Measurements from ENCODE around the gene SMIM45.
"Not testable (repeated sequence)": the region's sequence is repeated elsewhere in the genome, so short reads cannot be mapped to it uniquely, and the experiment has no call there.

The SMIM45 gene

GRCh38 chr22:41934284-41935014 is 17.5 kb upstream of the SMIM45 start:
- DNase-seq (ENCODE audit: low spot score): no peak

- DNase-seq (ENCODE audit: low spot score): no peak
Observed at GRCh38 chr22:41935015-41935351, 17.0 kb upstream of the SMIM45 start.

GRCh38 chr22:41935509-41935908 is 16.4 kb upstream of the SMIM45 start:
- no peak for DNase-seq (ENCODE audit: low spot score)

- no peak for DNase-seq (ENCODE audit: low spot score)
Observed at GRCh38 chr22:41936894-41937169, 15.1 kb upstream of the SMIM45 start.

GRCh38 chr22:41939981-41940831 is 11.7 kb upstream of the SMIM45 start:
- no peak for DNase-seq (ENCODE audit: low spot score)

- DNase-seq (ENCODE audit: low spot score): peak; percentile 89
Observed at GRCh38 chr22:41940832-41941765, 10.9 kb upstream of the SMIM45 start.

GRCh38 chr22:41943661-41944209 is 8.2 kb upstream of the SMIM45 start:
- no peak for DNase-seq (ENCODE audit: low spot score)

DNA sequence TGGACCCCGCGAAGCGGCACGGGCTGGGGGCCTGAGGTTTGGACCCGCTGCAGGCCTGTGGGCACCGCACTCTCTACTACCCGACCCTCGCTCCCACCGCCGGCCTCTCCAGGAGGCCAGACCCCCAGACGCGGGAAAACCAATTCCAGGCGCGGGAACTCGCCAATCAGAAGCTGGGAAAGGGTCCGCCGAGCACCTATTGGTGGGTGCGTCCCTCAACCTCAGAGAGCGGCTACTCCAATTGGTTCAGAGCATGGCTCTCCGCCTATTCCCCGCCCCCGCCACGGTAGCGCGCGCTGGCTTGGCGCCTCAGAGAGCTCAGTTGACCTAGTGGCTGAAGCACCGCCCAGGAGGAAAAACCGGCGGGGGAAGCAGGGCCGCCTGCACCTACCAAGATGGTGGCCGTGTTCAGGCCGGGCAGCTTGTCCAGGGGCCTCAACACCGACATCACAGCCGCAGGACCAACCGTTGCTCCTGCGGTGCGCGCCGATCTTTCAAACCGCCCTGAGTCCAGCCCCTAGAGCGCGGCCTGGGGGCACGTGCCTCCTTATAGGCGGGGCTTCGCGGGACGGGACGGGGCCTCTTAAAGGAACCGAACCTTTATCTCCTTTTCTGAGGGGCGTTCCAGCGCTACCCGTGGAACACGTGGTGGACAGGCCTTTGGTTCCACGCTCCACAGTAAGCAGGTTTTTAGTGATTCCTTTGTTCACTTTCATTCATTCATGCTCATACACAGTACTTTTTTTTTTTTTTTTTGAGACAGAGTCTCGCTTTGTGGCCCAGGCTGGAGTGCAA is 5.1 kb upstream of the SMIM45 start, which contains the start of gene CENPM:
Gene CENPM, minus strand, starts transcription at position 524 of the 795 bp plus-strand sequence. Its CDS starts 76 bp downstream, at position 448.
- DNase-seq (ENCODE audit: low spot score): peak; percentile 94

DNA sequence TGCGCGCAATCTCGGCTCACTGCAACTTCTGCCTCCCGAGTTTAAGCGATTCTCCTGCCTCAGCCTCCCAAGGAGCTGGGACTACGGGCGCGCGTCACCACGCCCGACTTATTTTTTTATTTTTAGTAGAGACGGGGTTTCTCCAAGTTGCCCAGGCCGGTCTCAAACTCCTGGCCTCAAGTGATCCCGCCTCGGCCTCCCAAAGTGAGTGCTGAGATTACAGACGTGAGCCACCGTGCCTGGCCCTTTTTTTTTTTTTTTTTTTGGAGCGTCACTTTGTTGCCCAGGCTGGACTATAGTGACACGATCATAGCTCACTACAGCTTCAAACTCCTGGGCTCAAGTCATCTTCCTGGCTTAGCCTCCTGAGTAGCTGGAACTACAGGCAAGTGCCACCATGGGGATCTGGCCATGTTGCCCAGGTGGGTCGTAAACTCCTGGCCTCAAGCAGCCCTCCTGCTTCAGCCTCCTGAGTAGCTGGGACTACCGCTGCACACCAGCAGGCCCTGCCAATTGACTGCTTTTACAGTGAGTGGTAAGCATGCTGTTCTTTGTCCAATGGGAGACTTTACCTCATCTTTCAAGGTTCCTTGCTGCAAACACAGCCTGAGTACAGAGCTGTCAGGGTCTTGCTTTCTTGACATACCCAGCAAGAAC is 4.4 kb upstream of the SMIM45 start:
- DNase-seq (ENCODE audit: low spot score): no peak

GRCh38 chr22:41948142-41948541 is 3.8 kb upstream of the SMIM45 start:
- no peak for DNase-seq (ENCODE audit: low spot score)

DNA sequence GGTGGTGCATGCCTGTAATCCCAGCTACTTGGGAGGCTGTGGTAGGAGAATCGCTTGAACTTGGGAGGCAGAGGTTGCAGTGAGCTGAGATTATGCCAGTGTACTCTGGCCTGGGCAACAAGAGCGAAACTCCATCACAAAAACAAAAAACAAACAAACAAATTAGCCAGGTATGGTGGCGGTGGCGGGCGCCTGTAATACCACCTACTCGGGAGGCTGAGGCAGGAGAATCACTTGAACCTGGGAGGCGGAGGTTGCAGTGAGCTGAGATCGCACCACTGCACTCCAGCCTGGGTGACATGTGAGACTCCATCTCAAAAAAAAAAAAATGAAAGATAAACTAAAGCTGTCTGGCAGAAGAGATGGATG is 3.0 kb upstream of the SMIM45 start:
- DNase-seq (ENCODE audit: low spot score): not testable (repeated sequence)

GRCh38 chr22:41949297-41949965 is 2.5 kb upstream of the SMIM45 start:
- no peak for DNase-seq (ENCODE audit: low spot score)

- no peak for DNase-seq (ENCODE audit: low spot score)
Observed at GRCh38 chr22:41952713-41953112, 763 bp downstream of the SMIM45 start.

DNA sequence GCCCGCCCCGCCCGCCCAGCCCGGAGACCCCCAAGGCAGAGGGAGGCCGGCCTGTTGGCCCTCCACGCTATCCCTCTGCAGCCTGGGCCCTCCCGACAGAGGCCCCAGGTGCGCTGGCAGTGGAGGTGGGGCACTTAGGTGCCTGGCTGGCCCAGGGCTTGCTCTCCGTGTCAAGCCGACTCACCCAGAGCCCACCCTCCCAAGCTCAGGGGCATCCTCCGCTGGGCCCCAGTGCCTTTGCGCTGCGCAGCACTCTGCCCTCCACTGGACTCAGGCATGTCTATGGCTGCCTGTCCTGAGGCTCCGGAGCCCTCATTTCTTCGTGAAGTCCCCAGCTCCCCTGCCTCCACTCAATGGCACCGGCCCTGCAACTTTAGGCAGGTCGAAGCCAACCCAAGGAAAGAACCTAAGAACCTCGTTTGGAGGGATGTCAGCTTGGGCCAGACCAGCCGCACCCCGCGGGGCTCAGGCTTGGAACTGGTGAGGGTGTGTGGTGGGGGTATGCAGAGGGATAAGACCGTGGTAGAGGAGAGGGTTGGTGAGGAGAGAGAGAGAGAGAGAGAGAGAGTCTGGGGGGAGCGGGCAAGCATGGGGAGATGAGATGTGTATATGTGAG is 6.1 kb downstream of the SMIM45 start:
- DNase-seq (ENCODE audit: low spot score): no peak

- DNase-seq (ENCODE audit: low spot score): peak; percentile 51
Observed at GRCh38 chr22:41963453-41964111, 11.6 kb downstream of the SMIM45 start.

DNA sequence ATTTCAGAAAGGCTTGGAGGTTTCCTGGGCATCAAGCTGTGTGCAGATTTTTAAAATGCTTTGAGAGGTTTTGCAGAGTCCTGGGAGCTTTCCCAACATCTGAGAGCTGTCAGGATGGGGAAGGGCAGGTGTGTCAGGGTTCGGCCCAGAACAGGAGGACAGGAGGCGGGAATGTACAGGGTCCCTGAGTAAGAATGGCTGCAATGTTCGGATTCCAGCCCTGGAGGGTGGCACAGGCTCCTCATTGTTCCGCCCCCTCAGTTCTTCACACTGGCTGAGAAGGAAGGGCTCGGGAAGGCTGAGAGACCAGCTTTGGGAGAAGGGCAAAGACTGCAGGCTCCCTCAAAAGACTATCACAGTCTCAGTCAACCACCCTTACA is 12.2 kb downstream of the SMIM45 start:
- DNase-seq (ENCODE audit: low spot score): no peak

DNA sequence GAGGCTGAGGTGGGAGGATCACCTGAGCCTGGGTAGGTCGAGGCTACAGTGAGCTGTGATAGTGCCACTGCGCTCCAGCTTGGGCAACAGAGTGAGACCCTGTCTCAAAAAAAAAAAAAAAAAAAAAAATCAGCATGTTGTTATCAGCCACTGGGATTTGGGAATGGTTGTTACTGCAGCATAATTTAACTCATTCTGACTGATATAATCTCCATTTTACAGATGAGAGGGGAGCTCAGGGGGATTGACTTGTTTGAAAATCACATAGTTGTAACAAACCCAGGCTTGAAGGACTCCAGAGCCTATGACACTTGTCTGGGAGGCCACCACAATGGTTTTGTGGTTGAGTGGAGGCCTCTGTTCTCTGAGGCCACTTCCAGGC is 14.3 kb downstream of the SMIM45 start:
- DNase-seq (ENCODE audit: low spot score): no peak

DNA sequence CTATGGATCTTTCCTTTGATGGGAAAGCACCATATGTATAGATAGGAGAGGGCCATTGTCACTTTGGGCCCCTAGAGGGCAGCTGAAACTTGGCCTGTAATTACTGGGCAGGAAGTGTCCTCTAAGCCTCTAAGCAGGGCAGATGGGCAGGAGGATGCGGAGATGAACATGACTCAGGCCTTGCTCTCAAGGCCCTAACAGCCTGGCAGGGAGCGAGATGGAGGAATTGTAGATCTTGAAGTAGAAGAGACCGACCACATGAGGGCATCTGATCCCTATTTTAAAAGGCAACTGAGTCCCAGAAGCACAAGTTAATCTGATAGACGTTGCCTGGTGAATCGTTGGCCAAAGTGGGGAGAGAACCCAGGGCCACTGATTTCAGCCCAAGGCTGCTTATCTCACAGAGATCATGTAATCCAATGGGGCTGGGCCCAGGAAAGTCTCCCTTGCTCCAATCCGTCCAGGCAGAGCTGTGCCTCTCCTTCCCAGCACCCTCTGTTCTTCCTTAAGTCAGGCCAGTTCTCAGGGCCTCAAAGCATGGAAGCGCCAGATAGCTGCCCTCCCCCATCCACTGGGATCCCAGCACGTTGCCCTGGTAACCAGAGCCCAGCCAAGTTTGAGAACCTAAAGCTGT is 14.8 kb downstream of the SMIM45 start:
- DNase-seq (ENCODE audit: low spot score): peak; percentile 85

DNA sequence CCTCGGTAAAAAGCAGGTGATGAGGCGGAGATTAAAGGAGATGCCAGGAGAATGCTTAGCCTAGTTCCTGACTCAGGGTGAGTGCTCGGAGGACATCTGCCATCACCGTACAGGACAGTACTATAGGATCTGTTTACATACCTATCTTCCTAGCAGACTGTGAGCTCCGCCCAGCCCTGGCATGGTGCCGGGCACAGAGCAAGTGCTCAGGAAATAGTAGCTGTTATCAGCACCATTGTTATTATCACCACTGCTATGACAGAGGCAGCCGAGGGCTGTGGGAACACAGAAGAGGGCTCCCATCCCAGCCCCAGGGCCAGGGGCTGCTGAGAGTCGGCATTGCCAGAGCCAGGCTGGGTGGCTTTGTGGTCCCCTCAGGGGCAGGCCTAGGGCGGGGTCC is 16.7 kb downstream of the SMIM45 start:
- no peak for DNase-seq (ENCODE audit: low spot score)

All from AG20443 (cell line).